Erythroblast (primary cell): ENCODE measurements around the gene C1RL.

Source experiments
- GATA1 ChIP-seq: IDR thresholded peaks from 2 replicates; pipeline ENCODE4 v1.6.1; 2011; ENCODE audit warnings: low read depth, mild to moderate bottlenecking, control low read depth, low read length, moderate library complexity
- POLR2A ChIP-seq: IDR thresholded peaks from 2 replicates; pipeline ENCODE4 v1.6.1; 2011; ENCODE audit warnings: mild to moderate bottlenecking, low read length

- TF ChIP-seq POLR2A, result no peak
- TF ChIP-seq GATA1, result no peak
These were observed 37.2 kb upstream of the C1RL start for GRCh38 chr12:7146228-7146627.
